ENCODE results near the gene RNF6.

The RNF6 gene

GRCh38 chr13:26221721-26222519 is at the start of gene RNF6:
Gene RNF6, minus strand, starts transcription at chr13:26222314. Its CDS starts 2,665 bp downstream, at chr13:26219649.
- peaks cover 33% of the 10 kb centered on the region for H3K36me3 ChIP-seq
- peak within 1 kb of the TSS; percentile 92 for H3K27ac ChIP-seq
- H3K27me3 ChIP-seq = peaks cover 21% of the 10 kb centered on the region
- peak within 1 kb of the TSS; percentile 88 to 100 for H3K4me3 ChIP-seq (ENCODE audit: low read depth in 1 of 2, low read length in 1 of 2)
- peaks cover 22 to 25% of the 10 kb centered on the region in 2 experiments for H3K4me1 ChIP-seq (ENCODE audit: control insufficient read depth in 1 of 2, insufficient read depth in 1 of 2, low read depth in 1 of 2, low read length in 1 of 2)
- H3K9me3 ChIP-seq = no peaks in the 10 kb centered on the region
- no peak for TF ChIP-seq CTCF (IDR thresholded peaks at IDR 0.05)

GRCh38 chr13:26270707-26271106 is 48.6 kb upstream of the RNF6 start:
- no peak for TF ChIP-seq CTCF (IDR thresholded peaks at IDR 0.05)
- Histone ChIP-seq H3K27me3 (no peaks in the 10 kb centered on the region), H3K4me1 (ENCODE audit: control insufficient read depth in 1 of 2, insufficient read depth in 1 of 2, low read depth in 1 of 2, low read length in 1 of 2) (no peaks in the 10 kb centered on the region), H3K36me3 (no peaks in the 10 kb centered on the region), H3K9me3 (no peaks in the 10 kb centered on the region), H3K4me3 (ENCODE audit: low read depth in 1 of 2, low read length in 1 of 2) (no peak overlapping the region), H3K27ac (no peak overlapping the region)

GRCh38 chr13:26266311-26266710 is 44.2 kb upstream of the RNF6 start:
- H3K4me3 ChIP-seq (ENCODE audit: low read depth in 1 of 2, low read length in 1 of 2) = no peak overlapping the region
- no peaks in the 10 kb centered on the region for H3K27me3 ChIP-seq
- H3K4me1 ChIP-seq (ENCODE audit: control insufficient read depth in 1 of 2, insufficient read depth in 1 of 2, low read depth in 1 of 2, low read length in 1 of 2) = no peaks in the 10 kb centered on the region
- H3K36me3 ChIP-seq = no peaks in the 10 kb centered on the region
- no peak overlapping the region for H3K27ac ChIP-seq
- TF ChIP-seq CTCF (IDR thresholded peaks at IDR 0.05) = no peak
- no peaks in the 10 kb centered on the region for H3K9me3 ChIP-seq

GRCh38 chr13:26262156-26262555 is 40.0 kb upstream of the RNF6 start:
- Histone ChIP-seq H3K9me3 (no peaks in the 10 kb centered on the region), H3K36me3 (no peaks in the 10 kb centered on the region), H3K4me1 (ENCODE audit: control insufficient read depth in 1 of 2, insufficient read depth in 1 of 2, low read depth in 1 of 2, low read length in 1 of 2) (no peaks in the 10 kb centered on the region), H3K27ac (no peak overlapping the region), H3K27me3 (no peaks in the 10 kb centered on the region), H3K4me3 (ENCODE audit: low read depth in 1 of 2, low read length in 1 of 2) (no peak overlapping the region)
- TF ChIP-seq CTCF (IDR thresholded peaks at IDR 0.05) = no peak

GRCh38 chr13:26259634-26260033 is 37.5 kb upstream of the RNF6 start:
- Histone ChIP-seq H3K4me1 (ENCODE audit: control insufficient read depth in 1 of 2, insufficient read depth in 1 of 2, low read depth in 1 of 2, low read length in 1 of 2) (peaks cover 9 to 14% of the 10 kb centered on the region in 2 experiments), H3K27me3 (no peaks in the 10 kb centered on the region), H3K36me3 (no peaks in the 10 kb centered on the region), H3K9me3 (no peaks in the 10 kb centered on the region), H3K27ac (no peak overlapping the region), H3K4me3 (ENCODE audit: low read depth in 1 of 2, low read length in 1 of 2) (no peak overlapping the region)
- no peak for TF ChIP-seq CTCF (IDR thresholded peaks at IDR 0.05)

Data from neutrophil (primary cell).